Measurements from ENCODE around the gene OR10A6. TPM values are rescaled to one million over a fixed set of nuclear protein-coding genes. Genes with fewer than 3 reads are reported as not detected.

OR10A6 gene
- total RNA-seq, 3 donors from 2014 or later = not detected

GRCh38 chr11:7969756-7970646 lies 38.9 kb upstream of the OR10A6 start:
- TF ChIP-seq, protein P1, sequence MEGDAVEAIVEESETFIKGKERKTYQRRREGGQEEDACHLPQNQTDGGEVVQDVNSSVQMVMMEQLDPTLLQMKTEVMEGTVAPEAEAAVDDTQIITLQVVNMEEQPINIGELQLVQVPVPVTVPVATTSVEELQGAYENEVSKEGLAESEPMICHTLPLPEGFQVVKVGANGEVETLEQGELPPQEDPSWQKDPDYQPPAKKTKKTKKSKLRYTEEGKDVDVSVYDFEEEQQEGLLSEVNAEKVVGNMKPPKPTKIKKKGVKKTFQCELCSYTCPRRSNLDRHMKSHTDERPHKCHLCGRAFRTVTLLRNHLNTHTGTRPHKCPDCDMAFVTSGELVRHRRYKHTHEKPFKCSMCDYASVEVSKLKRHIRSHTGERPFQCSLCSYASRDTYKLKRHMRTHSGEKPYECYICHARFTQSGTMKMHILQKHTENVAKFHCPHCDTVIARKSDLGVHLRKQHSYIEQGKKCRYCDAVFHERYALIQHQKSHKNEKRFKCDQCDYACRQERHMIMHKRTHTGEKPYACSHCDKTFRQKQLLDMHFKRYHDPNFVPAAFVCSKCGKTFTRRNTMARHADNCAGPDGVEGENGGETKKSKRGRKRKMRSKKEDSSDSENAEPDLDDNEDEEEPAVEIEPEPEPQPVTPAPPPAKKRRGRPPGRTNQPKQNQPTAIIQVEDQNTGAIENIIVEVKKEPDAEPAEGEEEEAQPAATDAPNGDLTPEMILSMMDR (IDR thresholded peaks at IDR 0.05) = no peak
- Histone ChIP-seq H3K36me3 (ENCODE audit: low read depth) (no peaks in the 10 kb centered on the region), H3K4me1 (ENCODE audit: low read depth) (no peaks in the 10 kb centered on the region), H3K4me3 (no peak overlapping the region), H3K9me3 (no peaks in the 10 kb centered on the region)
- no peak for ATAC-seq
- DNase-seq = no peak
- intact Hi-C loops (cut with DNase I, micrococcal nuclease) = no loop called here

GRCh38 chr11:7968686-7969085 lies 37.6 kb upstream of the OR10A6 start:
- TF ChIP-seq, protein P1 (IDR thresholded peaks at IDR 0.05) = no peak
- Histone ChIP-seq H3K4me1 (ENCODE audit: low read depth) (no peaks in the 10 kb centered on the region), H3K36me3 (ENCODE audit: low read depth) (no peaks in the 10 kb centered on the region), H3K4me3 (no peak overlapping the region), H3K9me3 (no peaks in the 10 kb centered on the region)
- DNase-seq = no peak
- intact Hi-C loops (cut with DNase I, micrococcal nuclease) = no loop called here
- ATAC-seq = no peak

GRCh38 chr11:7967826-7968225 lies 36.8 kb upstream of the OR10A6 start:
- intact Hi-C loops (cut with DNase I, micrococcal nuclease) = no loop called here
- Histone ChIP-seq H3K4me1 (ENCODE audit: low read depth) (no peaks in the 10 kb centered on the region), H3K9me3 (no peaks in the 10 kb centered on the region), H3K36me3 (ENCODE audit: low read depth) (no peaks in the 10 kb centered on the region), H3K4me3 (no peak overlapping the region)
- TF ChIP-seq, protein P1 (IDR thresholded peaks at IDR 0.05) = no peak
- ATAC-seq (no peak), DNase-seq (no peak)

DNA sequence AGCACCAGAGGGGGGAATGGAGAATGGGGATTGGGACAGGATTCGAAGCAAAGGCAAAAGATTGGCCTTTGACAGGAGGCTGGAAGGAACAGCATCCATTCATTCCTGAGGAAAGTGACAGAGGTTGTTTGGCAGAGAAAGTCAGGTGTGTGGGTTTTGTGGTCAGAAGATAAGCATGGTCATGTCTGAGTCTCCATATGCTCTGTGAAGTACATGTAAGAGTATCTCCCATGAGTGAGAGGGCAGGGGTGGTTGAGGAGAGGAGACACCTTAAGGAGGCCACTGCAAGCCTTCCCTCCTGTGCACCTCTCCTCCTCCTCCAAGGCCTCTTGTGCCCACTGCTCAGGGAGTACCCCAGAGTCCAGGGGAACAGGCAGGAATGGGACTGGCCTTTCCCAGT lies 36.0 kb upstream of the OR10A6 start:
- Histone ChIP-seq H3K9me3 (no peaks in the 10 kb centered on the region), H3K4me3 (no peak overlapping the region), H3K4me1 (ENCODE audit: low read depth) (no peaks in the 10 kb centered on the region), H3K36me3 (ENCODE audit: low read depth) (no peaks in the 10 kb centered on the region)
- DNase-seq = no peak
- intact Hi-C loops (cut with DNase I, micrococcal nuclease) = no loop called here
- ATAC-seq = no peak
- TF ChIP-seq, protein P1 (IDR thresholded peaks at IDR 0.05) = no peak

GRCh38 chr11:7965386-7965785 lies 34.3 kb upstream of the OR10A6 start, which contains the start of gene NLRP10:
Gene NLRP10, minus strand, starts transcription at chr11:7965447. Its CDS starts 1,952 bp downstream, at chr11:7963495.
- Histone ChIP-seq H3K4me1 (ENCODE audit: low read depth) (no peaks in the 10 kb centered on the region), H3K36me3 (ENCODE audit: low read depth) (no peaks in the 10 kb centered on the region), H3K4me3 (no peak within 1 kb of the TSS), H3K9me3 (no peaks in the 10 kb centered on the region)
- ATAC-seq (no peak), DNase-seq (no peak)
- TF ChIP-seq, protein P1 (IDR thresholded peaks at IDR 0.05) = no peak
- intact Hi-C loops (cut with DNase I, micrococcal nuclease) = no loop called here

Data from mucosa of descending colon (tissue), 3 donors.